Endodermal cell (in vitro differentiated cells): ENCODE data around the gene ACAN. TPM values are rescaled to one million over a fixed set of nuclear protein-coding genes. Genes with fewer than 3 reads are reported as not detected.

Source experiments
- DNase-seq: peaks from one replicate; pipeline ENCODE4 v3.0.0-alpha.2; 2017
- H3K27ac ChIP-seq: 2 replicates; pipeline ENCODE4 v1.5.1; 2013; ENCODE audit warnings: mild to moderate bottlenecking, low read depth, low read length, moderate library complexity
- H3K27me3 ChIP-seq: 2 replicates; pipeline ENCODE4 v1.6.1; 2013; ENCODE audit warnings: mild to moderate bottlenecking, low read length, moderate library complexity; ENCODE audit not compliant: insufficient read depth, control insufficient read depth, poor library complexity, severe bottlenecking
- H3K36me3 ChIP-seq: 2 replicates; pipeline ENCODE4 v1.7.0; 2013; ENCODE audit warnings: mild to moderate bottlenecking, low read length, moderate library complexity; ENCODE audit not compliant: control insufficient read depth, insufficient read depth
- H3K4me1 ChIP-seq: one replicate; pipeline ENCODE4 v1.7.0; 2013; ENCODE audit warnings: low read length; ENCODE audit not compliant: control insufficient read depth, insufficient read depth
- H3K4me3 ChIP-seq: 2 replicates; pipeline ENCODE4 v1.5.1; 2013; ENCODE audit warnings: mild to moderate bottlenecking, low read length, moderate library complexity
- H3K9ac ChIP-seq: 2 replicates; pipeline ENCODE4 v1.6.1; 2013; ENCODE audit warnings: mild to moderate bottlenecking, low read length, moderate library complexity; ENCODE audit not compliant: poor library complexity, severe bottlenecking; ENCODE audit errors: extremely low read depth
- H3K9me3 ChIP-seq: 2 replicates; pipeline ENCODE4 v1.6.1; 2013; ENCODE audit warnings: mild to moderate bottlenecking, low read length, moderate library complexity; ENCODE audit not compliant: control insufficient read depth
- H3K27ac Mint-ChIP-seq: 2 replicates; pipeline ENCODE4 v1.8.0; 2020; ENCODE audit warnings: mixed read lengths
- H3K27me3 Mint-ChIP-seq: 2 replicates; pipeline ENCODE4 v1.8.0; 2021; ENCODE audit warnings: mild to moderate bottlenecking, mixed read lengths; ENCODE audit not compliant: insufficient read depth
- H3K36me3 Mint-ChIP-seq: 2 replicates; pipeline ENCODE4 v1.8.0; 2020; ENCODE audit warnings: low read depth, mixed read lengths
- H3K4me1 Mint-ChIP-seq: 2 replicates; pipeline ENCODE4 v1.8.0; 2020; ENCODE audit warnings: mixed read lengths
- H3K4me3 Mint-ChIP-seq: 2 replicates; pipeline ENCODE4 v1.8.0; 2020; ENCODE audit warnings: mild to moderate bottlenecking, moderate library complexity, mixed read lengths
- H3K9me3 Mint-ChIP-seq: 2 replicates; pipeline ENCODE4 v1.8.0; 2020; ENCODE audit warnings: mild to moderate bottlenecking, mixed read lengths
- CTCF ChIP-seq: fragments of 200-600 bp; sonication (generic); conservative IDR thresholded peaks from 2 replicates; pipeline ENCODE4 v1.5.0; 2021; ENCODE audit warnings: antibody characterized with exemption, mild to moderate bottlenecking
- WGBS, 2 experiments: methylation state at CpG; one replicate each; pipeline versions ENCODE4 v1.1.5 to v1.1.7; 2013; ENCODE audit warnings: missing lambda C conversion rate in 2 of 2, mixed read lengths in 1 of 2; ENCODE audit not compliant: insufficient coverage in 1 of 2, insufficient read length in 1 of 2; 5-methylcytosine and 5-hydroxymethylcytosine counted together
- total RNA-seq, 2 donors: library from RNA; stranded (reverse); fragmentation: NEBNext Ultra II Directional in 1 of 2; extraction: Animal tissue kit (Norgen Biotek cat#: 25700) in 1 of 2; gene quantifications; 2 replicates in 1 of 2; 3 replicates in 1 of 2; pipeline ENCODE4 v1.2.1, GENCODE V29; 2021

Gene ACAN
- total RNA-seq, 2 donors from 2014 or later, result 0.38 to 0.75 TPM

GRCh38 chr15:88865498-88866099, 62.4 kb downstream of the ACAN start:
- peaks cover 5% of the 10 kb centered on the region for H3K27me3 ChIP-seq
- no peaks in the 10 kb centered on the region for H3K4me1 ChIP-seq
- H3K27ac ChIP-seq, result no peak overlapping the region
- Mint-ChIP-seq H3K4me3 (no peak overlapping the region), H3K27me3 (peaks cover 23% of the 10 kb centered on the region), H3K9me3 (peaks cover 11% of the 10 kb centered on the region), H3K27ac (no peak overlapping the region), H3K36me3 (no peaks in the 10 kb centered on the region), H3K4me1 (no peaks in the 10 kb centered on the region)
- H3K36me3 ChIP-seq, result no peaks in the 10 kb centered on the region
- 86 to 94% methylated on average over 6 of the region's 6 CpGs for WGBS, 2 experiments
- no peak for DNase-seq
- no peak for TF ChIP-seq CTCF
- no peak overlapping the region for H3K4me3 ChIP-seq
- H3K9ac ChIP-seq, result no peak overlapping the region
- no peaks in the 10 kb centered on the region for H3K9me3 ChIP-seq

- no peaks in the 10 kb centered on the region for H3K4me1 Mint-ChIP-seq
- peaks cover 5% of the 10 kb centered on the region for H3K27me3 ChIP-seq
- H3K4me3 ChIP-seq, result no peak overlapping the region
- H3K4me3 Mint-ChIP-seq, result no peak overlapping the region
- H3K36me3 Mint-ChIP-seq, result no peaks in the 10 kb centered on the region
- H3K9ac ChIP-seq, result no peak overlapping the region
- H3K27me3 Mint-ChIP-seq, result peaks cover 28% of the 10 kb centered on the region
- peaks cover 11% of the 10 kb centered on the region for H3K9me3 Mint-ChIP-seq
- H3K27ac ChIP-seq, result no peak overlapping the region
- no peaks in the 10 kb centered on the region for H3K4me1 ChIP-seq
- H3K27ac Mint-ChIP-seq, result no peak overlapping the region
- 85 to 93% methylated on average over 8 to 10 of the region's 10 CpGs for WGBS, 2 experiments
- no peaks in the 10 kb centered on the region for H3K9me3 ChIP-seq
- no peaks in the 10 kb centered on the region for H3K36me3 ChIP-seq
- DNase-seq, result no peak
- no peak for TF ChIP-seq CTCF
Observed at GRCh38 chr15:88866295-88866881, 63.2 kb downstream of the ACAN start.

- Histone ChIP-seq H3K4me3 (no peak overlapping the region), H3K27ac (no peak overlapping the region), H3K4me1 (no peaks in the 10 kb centered on the region), H3K9ac (no peak overlapping the region), H3K9me3 (no peaks in the 10 kb centered on the region), H3K36me3 (no peaks in the 10 kb centered on the region), H3K27me3 (peaks cover 5% of the 10 kb centered on the region)
- no peak for TF ChIP-seq CTCF
- Mint-ChIP-seq H3K36me3 (no peaks in the 10 kb centered on the region), H3K27me3 (peaks cover 29% of the 10 kb centered on the region), H3K9me3 (peaks cover 9% of the 10 kb centered on the region), H3K4me1 (no peaks in the 10 kb centered on the region), H3K27ac (no peak overlapping the region), H3K4me3 (no peak overlapping the region)
- 94 to 96% methylated on average over 13 to 14 of the region's 14 CpGs for WGBS, 2 experiments
- DNase-seq, result no peak
Observed at GRCh38 chr15:88871313-88871712, 68.1 kb downstream of the ACAN start.
